HG02798 (cell line): ENCODE results near the gene CARHSP1.
"Not testable (repeated sequence)": the region's sequence is repeated elsewhere in the genome, so short reads cannot be mapped to it uniquely, and the experiment has no call there.

ENCODE experiments used
- ATAC-seq: cut with Tn5 transposase; IDR thresholded peaks from one replicate; pipeline ENCODE4 v1.9.1; 2021; ENCODE audit warnings: mild to moderate bottlenecking; ENCODE audit not compliant: unreplicated experiment, poor library complexity

Gene CARHSP1

GRCh38 chr16:8858994-8859912 is 9.6 kb downstream of the CARHSP1 start:
- ATAC-seq: no peak

- ATAC-seq: no peak
Observed at GRCh38 chr16:8855972-8856371, 12.8 kb downstream of the CARHSP1 start.

- no peak for ATAC-seq
Observed at GRCh38 chr16:8855051-8855786, 13.6 kb downstream of the CARHSP1 start.

GRCh38 chr16:8854298-8854948 is 14.4 kb downstream of the CARHSP1 start:
- no peak for ATAC-seq

GRCh38 chr16:8853611-8854010 is 15.2 kb downstream of the CARHSP1 start:
- no peak for ATAC-seq

- ATAC-seq: no peak
Observed at GRCh38 chr16:8853150-8853549, 15.7 kb downstream of the CARHSP1 start.

- ATAC-seq: no peak
Observed at GRCh38 chr16:8852534-8852933, 16.3 kb downstream of the CARHSP1 start.

GRCh38 chr16:8851761-8852403 is 16.9 kb downstream of the CARHSP1 start:
- no peak for ATAC-seq

GRCh38 chr16:8850279-8850885 is 18.4 kb downstream of the CARHSP1 start:
- no peak for ATAC-seq

GRCh38 chr16:8849411-8850011 is 19.3 kb downstream of the CARHSP1 start:
- ATAC-seq: no peak

- ATAC-seq: no peak
Observed at GRCh38 chr16:8848939-8849391, 19.8 kb downstream of the CARHSP1 start.

- ATAC-seq: no peak
Observed at GRCh38 chr16:8848231-8848938, 20.4 kb downstream of the CARHSP1 start.

GRCh38 chr16:8847623-8848022 is 21.2 kb downstream of the CARHSP1 start:
- ATAC-seq: no peak

- no peak for ATAC-seq
Observed at GRCh38 chr16:8847145-8847544, 21.7 kb downstream of the CARHSP1 start.

- no peak for ATAC-seq
Observed at GRCh38 chr16:8846401-8846932, 22.3 kb downstream of the CARHSP1 start.

- no peak for ATAC-seq
Observed at GRCh38 chr16:8845699-8846298, 23.0 kb downstream of the CARHSP1 start.

- ATAC-seq: not testable (repeated sequence)
Observed at GRCh38 chr16:8843296-8843695, 25.5 kb downstream of the CARHSP1 start.

- ATAC-seq: not testable (repeated sequence)
Observed at GRCh38 chr16:8842016-8842415, 26.8 kb downstream of the CARHSP1 start.
